ENCODE results near the gene EFNA1. TPM values are rescaled to one million over a fixed set of nuclear protein-coding genes. Genes with fewer than 3 reads are reported as not detected.
A peak's percentile ranks its signal among the peaks of the same experiment; 100 is the strongest.

The EFNA1 gene
- total and polyA plus RNA-seq, 2 of the 13 experiments (the other 11 are each of a cell fraction or from before 2014, with no cell fraction given): 81.8 to 874 TPM

- 0 out of 2 replicates have a peak within 1 kb of the TSS, but pooled peaks have one; percentile 15 for H3K9ac ChIP-seq (ENCODE audit: insufficient read depth, low read depth, low read length)
- peaks cover 58% of the 10 kb centered on the region for H3K4me1 ChIP-seq (ENCODE audit: insufficient read depth, low read length)
- no peak within 1 kb of the TSS for H2AFZ ChIP-seq (ENCODE audit: low read length)
- peaks cover 4% of the 10 kb centered on the region; the same call in 1 of the 2 replicates for H4K20me1 ChIP-seq (ENCODE audit: insufficient read depth, low read length)
- H3K36me3 ChIP-seq (replicated peaks in 1 of 2; ENCODE audit: control insufficient read depth in 1 of 2, insufficient read depth in 2 of 2, low read length in 2 of 2): no peaks in the 10 kb centered on the region
- no peaks in the 10 kb centered on the region for H3K79me2 ChIP-seq (ENCODE audit: insufficient read depth, low read length)
- peak within 1 kb of the TSS; percentile 90 for H3K4me2 ChIP-seq (ENCODE audit: low read depth, low read length)
- no peak for DNase-seq (ENCODE audit: low spot score)
- no peak for FAIRE-seq
- H3K9me3 ChIP-seq (ENCODE audit: low read length): no peaks in the 10 kb centered on the region
- ChIA-PET POLR2A (interaction anchor here (2.3 kb wide), 1 partner anchor 15 kb away, joined by 10 read pairs; the partner anchor contains the start of gene EFNA4), CTCF (ENCODE audit: low intra/inter-chr PET ratio, low total read pairs) (no interaction called here)
- H3K27ac ChIP-seq (ENCODE audit: extremely low read length, insufficient read depth, low read length): no peak within 1 kb of the TSS
- ATAC-seq: peak; percentile 17
- peak within 1 kb of the TSS; percentile 41 to 70 (median 50) for H3K4me3 ChIP-seq (replicated peaks in 1 of 3; ENCODE audit: insufficient read depth in 1 of 3, low read depth in 2 of 3, low read length in 3 of 3)
- WGBS (ENCODE audit: low lambda C conversion rate): 1% methylated on average over 22 of the region's 59 CpGs
- in situ Hi-C loops (cut with HindIII; ENCODE audit: extremely low pct_ligation_motif_present, low pct_unique_long_range_greater_than_20kb): no loop called here
- no TSS peak for BruUV-seq (replicated peaks)
- intact Hi-C loops (cut with micrococcal nuclease; ENCODE audit: unreplicated experiment): no loop called here
- H3K27me3 ChIP-seq (ENCODE audit: control insufficient read depth in 1 of 2, insufficient read depth in 2 of 2, low read length in 2 of 2): peaks cover 26 to 92% of the 10 kb centered on the region in 2 experiments
- TF ChIP-seq, protein P1, sequence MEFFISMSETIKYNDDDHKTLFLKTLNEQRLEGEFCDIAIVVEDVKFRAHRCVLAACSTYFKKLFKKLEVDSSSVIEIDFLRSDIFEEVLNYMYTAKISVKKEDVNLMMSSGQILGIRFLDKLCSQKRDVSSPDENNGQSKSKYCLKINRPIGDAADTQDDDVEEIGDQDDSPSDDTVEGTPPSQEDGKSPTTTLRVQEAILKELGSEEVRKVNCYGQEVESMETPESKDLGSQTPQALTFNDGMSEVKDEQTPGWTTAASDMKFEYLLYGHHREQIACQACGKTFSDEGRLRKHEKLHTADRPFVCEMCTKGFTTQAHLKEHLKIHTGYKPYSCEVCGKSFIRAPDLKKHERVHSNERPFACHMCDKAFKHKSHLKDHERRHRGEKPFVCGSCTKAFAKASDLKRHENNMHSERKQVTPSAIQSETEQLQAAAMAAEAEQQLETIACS (CRISPR knock-in tag; IDR thresholded peaks at IDR 0.05): peak; percentile 90
- TF ChIP-seq JARID2 (CRISPR knock-in tag; IDR thresholded peaks at IDR 0.05; ENCODE audit: insufficient replicate concordance) (no peak), SP4 (CRISPR knock-in tag; IDR thresholded peaks at IDR 0.05) (peak; percentile 42; the same call in 1 of the 2 replicates), SAFB2 (CRISPR knock-in tag; IDR thresholded peaks at IDR 0.05; ENCODE audit: borderline replicate concordance, low read depth) (0 out of 2 replicates have a peak, but pooled peaks have one; percentile 34), SPEN (CRISPR knock-in tag; IDR thresholded peaks at IDR 0.05; ENCODE audit: low read depth) (0 out of 2 replicates have a peak, but pooled peaks have one; percentile 36), ZNF121 (CRISPR knock-in tag; IDR thresholded peaks at IDR 0.05) (no peak), SAP130 (CRISPR knock-in tag; IDR thresholded peaks at IDR 0.05; ENCODE audit: low read depth) (peak; percentile 31; the same call in 1 of the 2 replicates), CENPT (CRISPR knock-in tag; IDR thresholded peaks at IDR 0.05; ENCODE audit: low read depth) (no peak), GABPB1 (CRISPR knock-in tag; IDR thresholded peaks at IDR 0.05) (peak; percentile 33; the same call in 1 of the 2 replicates), KMT2A (CRISPR knock-in tag; IDR thresholded peaks at IDR 0.05) (no peak)
- TF ChIP-seq, protein P2, sequence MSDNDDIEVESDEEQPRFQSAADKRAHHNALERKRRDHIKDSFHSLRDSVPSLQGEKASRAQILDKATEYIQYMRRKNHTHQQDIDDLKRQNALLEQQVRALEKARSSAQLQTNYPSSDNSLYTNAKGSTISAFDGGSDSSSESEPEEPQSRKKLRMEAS (IDR thresholded peaks at IDR 0.05): 0 out of 2 replicates have a peak, but pooled peaks have one; percentile 26
- TF ChIP-seq, protein P3, sequence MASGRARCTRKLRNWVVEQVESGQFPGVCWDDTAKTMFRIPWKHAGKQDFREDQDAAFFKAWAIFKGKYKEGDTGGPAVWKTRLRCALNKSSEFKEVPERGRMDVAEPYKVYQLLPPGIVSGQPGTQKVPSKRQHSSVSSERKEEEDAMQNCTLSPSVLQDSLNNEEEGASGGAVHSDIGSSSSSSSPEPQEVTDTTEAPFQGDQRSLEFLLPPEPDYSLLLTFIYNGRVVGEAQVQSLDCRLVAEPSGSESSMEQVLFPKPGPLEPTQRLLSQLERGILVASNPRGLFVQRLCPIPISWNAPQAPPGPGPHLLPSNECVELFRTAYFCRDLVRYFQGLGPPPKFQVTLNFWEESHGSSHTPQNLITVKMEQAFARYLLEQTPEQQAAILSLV (CRISPR knock-in tag; IDR thresholded peaks at IDR 0.05; ENCODE audit: borderline replicate concordance): peak; percentile 71; the same call in 1 of the 2 replicates
- TF ChIP-seq, protein P4, sequence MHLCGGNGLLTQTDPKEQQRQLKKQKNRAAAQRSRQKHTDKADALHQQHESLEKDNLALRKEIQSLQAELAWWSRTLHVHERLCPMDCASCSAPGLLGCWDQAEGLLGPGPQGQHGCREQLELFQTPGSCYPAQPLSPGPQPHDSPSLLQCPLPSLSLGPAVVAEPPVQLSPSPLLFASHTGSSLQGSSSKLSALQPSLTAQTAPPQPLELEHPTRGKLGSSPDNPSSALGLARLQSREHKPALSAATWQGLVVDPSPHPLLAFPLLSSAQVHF (CRISPR knock-in tag; IDR thresholded peaks at IDR 0.05): no peak
- TF ChIP-seq, protein P5, sequence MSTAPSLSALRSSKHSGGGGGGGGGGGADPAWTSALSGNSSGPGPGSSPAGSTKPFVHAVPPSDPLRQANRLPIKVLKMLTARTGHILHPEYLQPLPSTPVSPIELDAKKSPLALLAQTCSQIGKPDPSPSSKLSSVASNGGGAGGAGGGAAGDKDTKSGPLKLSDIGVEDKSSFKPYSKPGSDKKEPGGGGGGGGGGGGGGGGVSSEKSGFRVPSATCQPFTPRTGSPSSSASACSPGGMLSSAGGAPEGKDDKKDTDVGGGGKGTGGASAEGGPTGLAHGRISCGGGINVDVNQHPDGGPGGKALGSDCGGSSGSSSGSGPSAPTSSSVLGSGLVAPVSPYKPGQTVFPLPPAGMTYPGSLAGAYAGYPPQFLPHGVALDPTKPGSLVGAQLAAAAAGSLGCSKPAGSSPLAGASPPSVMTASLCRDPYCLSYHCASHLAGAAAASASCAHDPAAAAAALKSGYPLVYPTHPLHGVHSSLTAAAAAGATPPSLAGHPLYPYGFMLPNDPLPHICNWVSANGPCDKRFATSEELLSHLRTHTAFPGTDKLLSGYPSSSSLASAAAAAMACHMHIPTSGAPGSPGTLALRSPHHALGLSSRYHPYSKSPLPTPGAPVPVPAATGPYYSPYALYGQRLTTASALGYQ (CRISPR knock-in tag; IDR thresholded peaks at IDR 0.05): no peak
These were observed 49.0 kb upstream of the EFNA1 start, which contains the start of gene EFNA3 for GRCh38 chr1:155078469-155079209. EFNA3 (plus strand) TSS chr1:155078837; CDS start chr1:155078942, 105 bp downstream.

All from HepG2 (cell line).